Type B pancreatic cell (in vitro differentiated cells): ENCODE results near the gene GJD4. TPM values are rescaled to one million over a fixed set of nuclear protein-coding genes. Genes with fewer than 3 reads are reported as not detected.

ENCODE experiments used
- DNase-seq: peaks from one replicate; pipeline ENCODE4 v3.0.0; 2021; ENCODE audit warnings: mixed read lengths; ENCODE audit not compliant: unreplicated experiment; ENCODE audit errors: extremely low spot score
- H3K27ac Mint-ChIP-seq: 2 replicates; pipeline ENCODE4 v1.8.0; 2021; ENCODE audit warnings: mild to moderate bottlenecking, mixed read lengths
- H3K27me3 Mint-ChIP-seq: 2 replicates; pipeline ENCODE4 v1.8.0; 2021; ENCODE audit warnings: mixed read lengths
- H3K36me3 Mint-ChIP-seq: 2 replicates; pipeline ENCODE4 v1.8.0; 2021; ENCODE audit warnings: mixed read lengths
- H3K4me1 Mint-ChIP-seq: one replicate; pipeline ENCODE4 v1.8.0; 2021; ENCODE audit warnings: mixed read lengths; ENCODE audit not compliant: unreplicated experiment
- H3K4me3 Mint-ChIP-seq: 2 replicates; pipeline ENCODE4 v1.8.0; 2021; ENCODE audit warnings: mild to moderate bottlenecking, mixed read lengths
- H3K9me3 Mint-ChIP-seq: 2 replicates; pipeline ENCODE4 v1.8.0; 2021; ENCODE audit warnings: mixed read lengths
- total RNA-seq: library from RNA; stranded (reverse); gene quantifications from 2 replicates; pipeline ENCODE4 v1.2.1, GENCODE V29; 2021; ENCODE audit warnings: low replicate concordance
- TF ChIP-seq, protein P1 (sequence below): fragments of 200-600 bp; sonication (generic); conservative IDR thresholded peaks from 2 replicates; pipeline ENCODE4 v1.5.0; 2021; ENCODE audit warnings: antibody characterized with exemption, mild to moderate bottlenecking

The GJD4 gene
- total RNA-seq, 1 donor from 2014 or later: not detected

DNA sequence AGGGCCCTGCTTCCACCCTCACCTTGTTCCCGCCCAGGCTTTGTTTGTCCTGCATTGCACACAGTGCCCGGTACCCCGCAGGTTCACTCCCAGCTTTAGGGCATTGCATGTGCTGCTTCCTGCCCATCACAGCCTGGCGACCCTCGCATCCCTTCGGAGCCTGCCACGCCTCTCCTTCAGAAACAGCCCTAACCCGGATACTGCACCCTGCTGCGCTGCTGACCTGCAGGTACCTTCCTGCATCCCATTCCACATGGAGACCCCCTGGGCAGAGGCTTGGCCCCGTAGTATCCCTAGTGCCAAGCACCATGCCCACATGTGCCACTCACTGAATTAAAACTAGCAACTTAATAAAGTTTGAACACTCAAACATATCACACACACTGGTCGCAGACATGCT, 19.8 kb upstream of the GJD4 start:
- Mint-ChIP-seq H3K4me3 (no peak overlapping the region), H3K9me3 (no peaks in the 10 kb centered on the region), H3K4me1 (no peaks in the 10 kb centered on the region), H3K27ac (no peak overlapping the region), H3K36me3 (no peaks in the 10 kb centered on the region), H3K27me3 (peaks cover 4% of the 10 kb centered on the region)
- no peak for DNase-seq
- TF ChIP-seq, protein P1, sequence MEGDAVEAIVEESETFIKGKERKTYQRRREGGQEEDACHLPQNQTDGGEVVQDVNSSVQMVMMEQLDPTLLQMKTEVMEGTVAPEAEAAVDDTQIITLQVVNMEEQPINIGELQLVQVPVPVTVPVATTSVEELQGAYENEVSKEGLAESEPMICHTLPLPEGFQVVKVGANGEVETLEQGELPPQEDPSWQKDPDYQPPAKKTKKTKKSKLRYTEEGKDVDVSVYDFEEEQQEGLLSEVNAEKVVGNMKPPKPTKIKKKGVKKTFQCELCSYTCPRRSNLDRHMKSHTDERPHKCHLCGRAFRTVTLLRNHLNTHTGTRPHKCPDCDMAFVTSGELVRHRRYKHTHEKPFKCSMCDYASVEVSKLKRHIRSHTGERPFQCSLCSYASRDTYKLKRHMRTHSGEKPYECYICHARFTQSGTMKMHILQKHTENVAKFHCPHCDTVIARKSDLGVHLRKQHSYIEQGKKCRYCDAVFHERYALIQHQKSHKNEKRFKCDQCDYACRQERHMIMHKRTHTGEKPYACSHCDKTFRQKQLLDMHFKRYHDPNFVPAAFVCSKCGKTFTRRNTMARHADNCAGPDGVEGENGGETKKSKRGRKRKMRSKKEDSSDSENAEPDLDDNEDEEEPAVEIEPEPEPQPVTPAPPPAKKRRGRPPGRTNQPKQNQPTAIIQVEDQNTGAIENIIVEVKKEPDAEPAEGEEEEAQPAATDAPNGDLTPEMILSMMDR: no peak

DNA sequence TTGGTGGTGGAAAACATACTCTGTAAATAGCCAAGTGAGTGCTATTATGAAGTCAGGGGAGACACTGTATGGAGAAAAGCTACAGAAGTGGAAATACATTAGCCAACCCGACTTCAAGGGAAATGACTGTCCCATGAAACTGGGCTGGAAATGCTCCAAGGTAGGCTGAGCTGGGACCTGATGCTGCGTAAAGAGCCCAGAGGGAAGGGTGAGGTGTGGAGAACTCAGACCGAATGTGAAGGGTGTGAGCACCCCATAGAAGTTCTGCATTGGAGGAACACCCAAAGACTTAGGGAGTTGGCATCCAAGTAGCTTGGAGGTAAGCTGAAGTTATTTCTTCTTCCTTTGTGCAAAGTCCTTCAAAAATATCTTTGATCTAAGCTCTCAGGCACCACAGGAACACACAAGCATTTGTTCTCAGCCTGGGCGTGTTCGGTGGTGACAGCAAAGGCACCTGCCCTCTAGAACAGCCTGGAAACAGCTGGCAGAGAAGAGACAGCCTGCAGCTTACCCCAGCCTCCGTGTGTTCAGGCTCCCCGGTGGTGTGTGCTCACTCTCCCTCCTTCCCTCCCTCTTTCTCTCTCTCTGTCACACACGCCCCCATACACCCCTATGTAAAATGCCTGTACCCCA, 19.1 kb upstream of the GJD4 start:
- Mint-ChIP-seq H3K27me3 (peaks cover 7% of the 10 kb centered on the region), H3K4me3 (no peak overlapping the region), H3K27ac (no peak overlapping the region), H3K36me3 (no peaks in the 10 kb centered on the region), H3K9me3 (peaks cover 4% of the 10 kb centered on the region), H3K4me1 (no peaks in the 10 kb centered on the region)
- no peak for DNase-seq
- TF ChIP-seq, protein P1: no peak

DNA sequence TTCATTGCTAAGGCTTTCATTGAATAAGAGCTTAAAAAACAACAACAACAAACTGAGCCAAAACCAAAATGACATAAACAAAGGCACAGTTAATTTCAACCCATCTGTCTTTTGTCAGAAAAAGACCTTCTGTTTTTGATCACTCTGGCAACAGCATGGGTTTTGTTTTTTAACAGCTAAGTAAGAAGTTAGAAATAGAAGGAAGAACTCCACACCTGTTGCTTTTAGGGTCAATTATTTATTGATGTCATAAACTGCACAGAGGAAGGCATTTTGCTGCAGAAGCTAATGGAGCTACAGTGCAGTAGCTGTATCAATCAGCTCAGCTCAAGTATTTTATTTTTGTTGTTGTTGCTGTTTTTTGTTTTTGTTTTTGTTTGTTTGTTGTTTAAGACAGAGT, 16.3 kb upstream of the GJD4 start:
- Mint-ChIP-seq H3K36me3 (no peaks in the 10 kb centered on the region), H3K4me1 (no peaks in the 10 kb centered on the region), H3K9me3 (peaks cover 5% of the 10 kb centered on the region), H3K4me3 (no peak overlapping the region), H3K27me3 (peaks cover 8% of the 10 kb centered on the region), H3K27ac (no peak overlapping the region)
- TF ChIP-seq, protein P1: no peak
- DNase-seq: no peak

- H3K27ac Mint-ChIP-seq: no peak overlapping the region
- peaks cover 11% of the 10 kb centered on the region for H3K27me3 Mint-ChIP-seq
- H3K4me1 Mint-ChIP-seq: peaks cover 4% of the 10 kb centered on the region
- H3K9me3 Mint-ChIP-seq: peaks cover 5% of the 10 kb centered on the region
- H3K4me3 Mint-ChIP-seq: no peak overlapping the region
- TF ChIP-seq, protein P1: no peak
- H3K36me3 Mint-ChIP-seq: no peaks in the 10 kb centered on the region
- no peak for DNase-seq
Measured at GRCh38 chr10:35592441-35592840, 12.7 kb upstream of the GJD4 start.

DNA sequence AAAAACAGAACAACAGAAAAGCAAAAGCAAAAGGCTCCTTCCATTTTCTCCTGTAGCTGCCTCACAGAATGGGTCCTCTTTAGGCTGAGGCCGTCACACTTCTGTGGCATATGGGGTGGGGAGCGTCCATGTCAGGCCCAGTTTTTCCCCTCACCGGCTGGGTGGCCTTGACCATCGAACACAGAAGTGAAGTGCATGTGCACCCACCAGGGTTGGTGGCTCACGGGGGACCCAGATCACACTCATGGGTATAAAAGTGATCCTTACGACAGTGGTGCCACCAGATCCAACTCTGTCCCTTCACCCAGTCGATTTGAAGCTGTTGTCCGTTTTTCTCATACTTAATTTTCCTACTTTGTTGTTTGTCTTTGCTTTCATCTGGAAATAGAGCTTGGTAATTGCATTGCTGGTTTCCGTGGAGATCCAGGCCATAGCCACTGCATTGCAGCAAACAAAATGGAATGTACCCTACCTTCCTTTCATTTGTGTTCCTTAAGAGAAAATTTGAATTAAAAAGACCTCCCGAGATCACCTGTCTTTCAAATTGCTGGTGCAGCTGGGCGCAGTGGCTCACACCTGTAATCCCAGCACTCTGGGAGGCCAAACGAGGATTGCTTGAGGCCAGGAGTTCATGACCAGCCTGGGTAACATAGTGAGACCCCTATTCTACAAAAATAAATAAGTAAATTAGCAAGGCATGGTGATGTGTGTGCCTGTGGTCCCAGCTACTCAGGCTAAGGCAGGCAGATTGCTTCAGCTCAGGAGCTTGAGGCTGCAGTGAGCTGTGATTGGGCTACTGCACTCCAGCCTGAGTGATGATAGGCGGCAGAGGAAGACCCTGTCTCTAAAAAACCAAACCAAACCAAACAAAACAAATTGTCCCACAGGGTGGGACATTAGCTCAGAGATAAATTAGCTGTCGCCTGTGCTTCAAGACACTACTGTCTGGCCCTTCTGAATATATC, 10.7 kb upstream of the GJD4 start:
- Mint-ChIP-seq H3K27me3 (peaks cover 17% of the 10 kb centered on the region), H3K36me3 (no peaks in the 10 kb centered on the region), H3K9me3 (peaks cover 5% of the 10 kb centered on the region), H3K27ac (no peak overlapping the region), H3K4me3 (no peak overlapping the region), H3K4me1 (peaks cover 4% of the 10 kb centered on the region)
- TF ChIP-seq, protein P1: no peak
- no peak for DNase-seq
